SK-N-MC (cell line): ENCODE measurements around the gene CLTCL1.

Experiments used
- EZH2 ChIP-seq: fragments of 200-600 bp; sonication (generic); IDR thresholded peaks from one replicate; pipeline ENCODE4 v1.6.1; 2017; ENCODE audit warnings: antibody characterized with exemption
- FOXP2 ChIP-seq: optimal IDR thresholded peaks from 2 replicates; pipeline ENCODE3; 2011; ENCODE audit warnings: mild to moderate bottlenecking, moderate library complexity; ENCODE audit not compliant: insufficient read depth; ENCODE audit errors: extremely low read length, control extremely low read depth
- POLR2AphosphoS5 ChIP-seq: IDR thresholded peaks from 2 replicates; pipeline ENCODE4 v1.6.1; 2012; ENCODE audit warnings: mild to moderate bottlenecking, low read depth, low read length, borderline replicate concordance

DNA sequence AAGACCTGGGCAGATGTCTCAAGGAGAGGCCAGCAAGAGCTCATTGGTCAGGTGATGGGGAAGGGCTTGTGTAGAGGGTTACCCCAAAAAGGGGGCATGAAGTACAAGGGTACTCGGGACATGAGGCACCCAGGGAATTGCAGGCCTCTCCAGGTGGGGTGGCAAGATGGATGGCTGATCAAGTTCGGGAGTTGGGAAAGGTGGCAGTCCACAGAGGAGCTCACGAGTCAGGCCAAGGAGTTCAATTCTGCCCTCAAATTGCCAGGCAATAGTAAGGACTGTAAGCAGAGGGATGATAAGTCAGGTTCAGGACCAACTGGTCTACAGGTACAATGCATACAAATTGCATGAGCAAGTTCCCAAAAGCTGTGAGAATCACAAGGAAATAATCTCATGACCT is 70.7 kb downstream of the CLTCL1 start:
- no peak for TF ChIP-seq EZH2
- no peak for TF ChIP-seq POLR2AphosphoS5
- TF ChIP-seq FOXP2: no peak
